AG09309 (cell line): ENCODE results near the gene FTSJ3.
"Not testable (repeated sequence)": the region's sequence is repeated elsewhere in the genome, so short reads cannot be mapped to it uniquely, and the experiment has no call there.

Experiments used
- DNase-seq: peaks from one replicate; pipeline ENCODE4 v3.0.0-alpha.2; 2010; ENCODE audit warnings: low read depth
- H3K4me3 ChIP-seq: 2 replicates; pipeline ENCODE4 v1.5.1; 2011; ENCODE audit warnings: mild to moderate bottlenecking, low read depth, low read length, moderate library complexity; ENCODE audit not compliant: control insufficient read depth
- CTCF ChIP-seq: IDR thresholded peaks from 2 replicates; pipeline ENCODE4 v1.5.1; 2011; ENCODE audit warnings: mild to moderate bottlenecking, low read depth, low read length, inconsistent platforms; ENCODE audit not compliant: insufficient read depth, control insufficient read depth; ENCODE audit errors: missing control alignments

Gene FTSJ3

GRCh38 chr17:63827002-63827800 lies at the start of gene FTSJ3, which contains the start of gene PSMC5:
TSS of gene FTSJ3 (minus strand) at chr17:63827663. CDS start at chr17:63826902, 761 bp downstream.
TSS of gene PSMC5 (plus strand) at chr17:63827431. CDS start at chr17:63827491, 60 bp downstream.
- peak within 1 kb of the TSS; percentile 69 for H3K4me3 ChIP-seq
- peak; percentile 66 for DNase-seq
- peak; percentile 31 for TF ChIP-seq CTCF

- not testable (repeated sequence) for DNase-seq, H3K4me3 ChIP-seq
These were observed 47.2 kb upstream of the FTSJ3 start for GRCh38 chr17:63874693-63875092.

- not testable (repeated sequence) for H3K4me3 ChIP-seq, DNase-seq
These were observed 46.7 kb upstream of the FTSJ3 start for GRCh38 chr17:63874061-63874626.

- not testable (repeated sequence) for H3K4me3 ChIP-seq, DNase-seq
These were observed 46.1 kb upstream of the FTSJ3 start, which contains the start of gene CSH2 for GRCh38 chr17:63873577-63873976. TSS of gene CSH2 (minus strand) at chr17:63873677. CDS start at chr17:63873614, 63 bp downstream.

GRCh38 chr17:63871646-63872365 lies 44.3 kb upstream of the FTSJ3 start:
- H3K4me3 ChIP-seq, DNase-seq: not testable (repeated sequence)

- not testable (repeated sequence) for H3K4me3 ChIP-seq, DNase-seq
These were observed 42.8 kb upstream of the FTSJ3 start for GRCh38 chr17:63870292-63870665.

GRCh38 chr17:63869491-63870291 lies 42.2 kb upstream of the FTSJ3 start:
- not testable (repeated sequence) for DNase-seq, H3K4me3 ChIP-seq
- TF ChIP-seq CTCF: peak; percentile 4

GRCh38 chr17:63866625-63867024 lies 39.2 kb upstream of the FTSJ3 start:
- DNase-seq, H3K4me3 ChIP-seq: not testable (repeated sequence)
- peak; percentile 20 for TF ChIP-seq CTCF

- no peak for DNase-seq
- TF ChIP-seq CTCF: no peak
- H3K4me3 ChIP-seq: no peak overlapping the region
These were observed 31.8 kb upstream of the FTSJ3 start for GRCh38 chr17:63859257-63859656.

GRCh38 chr17:63856425-63856824 lies 29.0 kb upstream of the FTSJ3 start:
- H3K4me3 ChIP-seq, DNase-seq: not testable (repeated sequence)
